Right renal cortex interstitium (tissue), 3 donors: ENCODE results near the gene INHA. TPM values are rescaled to one million over a fixed set of nuclear protein-coding genes. Genes with fewer than 3 reads are reported as not detected.

ENCODE experiments used
- polyA plus RNA-seq, 3 donors: library from polyadenylated mRNA; unstranded; fragments of 120-200 nt; gene quantifications; one replicate each; pipeline ENCODE4 v1.2.1, GENCODE V29; 2013; ENCODE audit not compliant: insufficient read length in 3 of 3

Gene INHA
- polyA plus RNA-seq, 3 donors, result 0.46 to 0.90 (median 0.72) TPM

Other genes with a start within 250 kb of the INHA start
- not detected for gene RESP18, start 239.6 kb upstream of the INHA start, polyA plus RNA-seq
- gene DNPEP, start 184.4 kb upstream of the INHA start, polyA plus RNA-seq, result 10 to 100 TPM; 48.3 to 54.7 (median 51.2) TPM
- gene DES, start 153.9 kb upstream of the INHA start, polyA plus RNA-seq, result 10 to 100 TPM in 1 of 3 donors, 1 to 10 TPM in 2; 5.5 to 10.1 (median 7.4) TPM
- 10 to 100 TPM in 1 of 3 donors, 1 to 10 TPM in 2; 9.2 to 11.2 (median 9.4) TPM for gene SPEG, start 137.5 kb upstream of the INHA start, polyA plus RNA-seq
- gene GMPPA, start 73.4 kb upstream of the INHA start, polyA plus RNA-seq, result 10 to 100 TPM; 32.0 to 37.8 (median 32.6) TPM
- under 1 TPM; 0.07 to 0.14 (median 0.11) TPM for gene ASIC4, start 57.8 kb upstream of the INHA start, polyA plus RNA-seq
- 10 to 100 TPM; 21.0 to 25.3 (median 23.6) TPM for gene CHPF, start 28.5 kb upstream of the INHA start, polyA plus RNA-seq
- gene TMEM198, start 28.3 kb upstream of the INHA start, polyA plus RNA-seq, result 1 to 10 TPM; 2.5 to 2.6 (median 2.5) TPM
- gene OBSL1, start 771 bp upstream of the INHA start, polyA plus RNA-seq, result 100 to 1,000 TPM; 110 to 125 (median 124) TPM
- 10 to 100 TPM; 18.9 to 20.7 (median 19.4) TPM for gene STK11IP, start 25.5 kb downstream of the INHA start, polyA plus RNA-seq
- 1 to 10 TPM; 5.4 to 7.1 (median 6.1) TPM for gene SLC4A3, start 55.3 kb downstream of the INHA start, polyA plus RNA-seq